PC-3 (cell line): ENCODE measurements around the gene TKTL1. TPM values are rescaled to one million over a fixed set of nuclear protein-coding genes. Genes with fewer than 3 reads are reported as not detected.

Experiments used
- ATAC-seq: fragments of 200-7000 bp; cut with Tn5 transposase; 2 replicates; pipeline ENCODE4 v1.9.1; 2020; ENCODE audit warnings: mild to moderate bottlenecking, moderate library complexity
- BruUV-seq: library from RNA; stranded (reverse); fragments of 400-500 nt; replicated peaks from 2 replicates; lab custom pipeline; 2021; lab: Mats Ljungman, UMichigan
- CTCF ChIA-PET: fragments of 300-600 bp; sonication (Branson Sonifier 250); formaldehyde crosslinking; loops from one replicate; lab custom pipeline; 2022; ENCODE audit warnings: antibody characterized with exemption; lab: Charles Lee
- POLR2A ChIA-PET: fragments of 300-600 bp; sonication (Branson Sonifier 250); formaldehyde crosslinking; loops from one replicate; lab custom pipeline; 2022; ENCODE audit warnings: antibody characterized with exemption; ENCODE audit not compliant: unreplicated experiment; lab: Charles Lee
- DNase-seq: peaks from one replicate; pipeline ENCODE4 v3.0.0-alpha.2; 2015
- H2AFZ ChIP-seq: fragments of 300-600 bp; sonication (generic); 2 replicates; pipeline ENCODE4 v1.6.0; 2016; ENCODE audit warnings: antibody characterized with exemption, low read length
- H3F3A ChIP-seq: fragments of 300-600 bp; sonication (generic); one replicate; pipeline ENCODE4 v1.6.0; 2017; ENCODE audit warnings: antibody characterized with exemption, low read length, control low read depth, mild to moderate bottlenecking; ENCODE audit not compliant: unreplicated experiment
- H3K27ac ChIP-seq: fragments of 300-600 bp; sonication (generic); 2 replicates; pipeline ENCODE4 v1.5.1; 2016; ENCODE audit warnings: mild to moderate bottlenecking, low read length
- H3K27me3 ChIP-seq: fragments of 300-600 bp; sonication (generic); 2 replicates; pipeline ENCODE4 v1.6.1; 2016; ENCODE audit warnings: low read length, mixed read lengths
- H3K36me3 ChIP-seq: fragments of 300-600 bp; sonication (generic); 2 replicates; pipeline ENCODE4 v1.6.1; 2016; ENCODE audit warnings: low read depth, mixed run types, low read length, mixed read lengths
- H3K4me1 ChIP-seq: fragments of 300-600 bp; sonication (generic); 2 replicates; pipeline ENCODE4 v1.5.1; 2016; ENCODE audit warnings: low read length; ENCODE audit not compliant: insufficient read depth
- H3K4me2 ChIP-seq: fragments of 300-600 bp; sonication (generic); 2 replicates; pipeline ENCODE4 v1.6.0; 2016; ENCODE audit warnings: low read length
- H3K4me3 ChIP-seq: fragments of 300-600 bp; sonication (generic); 2 replicates; pipeline ENCODE4 v1.5.1; 2016; ENCODE audit warnings: mild to moderate bottlenecking, low read length, mixed read lengths
- H3K79me2 ChIP-seq: fragments of 300-600 bp; sonication (generic); 2 replicates; pipeline ENCODE4 v1.6.1; 2017; ENCODE audit warnings: low read length, mixed read lengths
- H3K9ac ChIP-seq: fragments of 300-600 bp; sonication (generic); 2 replicates; pipeline ENCODE4 v1.6.0; 2016; ENCODE audit warnings: mild to moderate bottlenecking, low read length
- H3K9me2 ChIP-seq: fragments of 300-600 bp; sonication (generic); replicated peaks from 2 replicates; pipeline ENCODE4 v1.6.1; 2016; ENCODE audit warnings: mixed run types, low read length, mixed read lengths
- H3K9me3 ChIP-seq: fragments of 300-600 bp; sonication (generic); 2 replicates; pipeline ENCODE4 v1.6.1; 2016; ENCODE audit warnings: low read length, mixed read lengths
- H4K20me1 ChIP-seq: fragments of 300-600 bp; sonication (generic); 2 replicates; pipeline ENCODE4 v1.6.1; 2016; ENCODE audit warnings: low read length, mixed read lengths
- EZH2 ChIP-seq: fragments of 300-600 bp; sonication (generic); IDR thresholded peaks from one replicate; pipeline ENCODE4 v1.6.1; 2017; ENCODE audit warnings: antibody characterized with exemption, mild to moderate bottlenecking, low read length; ENCODE audit not compliant: unreplicated experiment
- EZH2phosphoT487 ChIP-seq: fragments of 300-600 bp; sonication (generic); IDR thresholded peaks from 2 replicates; pipeline ENCODE4 v1.6.1; 2018; ENCODE audit warnings: mild to moderate bottlenecking, antibody characterized with exemption, low read length, borderline replicate concordance
- intact Hi-C: fragments of 100-400 bp; cut with micrococcal nuclease; formaldehyde crosslinking; loops from 2 replicates; pipeline ENCODE4 v1.9.0; 2023
- total RNA-seq: library from RNA; depleted of rRNA; stranded (reverse); fragments of >200 nt; gene quantifications from 2 replicates; pipeline ENCODE4 v1.2.3, GENCODE V29; 2014
- TF ChIP-seq, protein P1 (sequence below): fragments of 300-600 bp; sonication (generic); conservative IDR thresholded peaks from 2 replicates; pipeline ENCODE4 v1.5.1; 2017; ENCODE audit warnings: antibody characterized with exemption, low read depth, mild to moderate bottlenecking, low read length

Gene TKTL1
- total RNA-seq, 1 experiment from 2014 or later: not detected

DNA sequence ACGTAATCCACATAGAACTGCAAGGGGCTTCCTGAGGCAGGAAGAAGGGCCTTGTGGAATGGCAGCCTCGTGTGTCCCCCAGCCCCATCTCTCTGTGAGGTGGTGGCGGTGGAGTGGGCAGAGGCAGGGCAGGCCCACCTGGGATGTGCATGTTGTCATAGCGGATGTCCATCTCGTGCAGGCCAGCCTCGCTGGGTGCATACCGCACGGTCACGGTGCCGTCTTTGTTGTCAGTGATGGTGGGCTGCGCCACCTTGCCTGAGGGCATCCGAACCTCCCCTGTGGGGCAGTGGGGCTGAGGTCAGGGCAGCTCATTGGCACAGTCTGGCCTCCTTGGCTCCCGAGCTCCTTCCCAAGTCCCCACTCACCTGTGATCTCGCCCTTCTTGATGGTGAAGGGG is 58.4 kb downstream of the TKTL1 start:
- intact Hi-C loops: no loop called here
- Histone ChIP-seq H3F3A (peaks cover 10% of the 10 kb centered on the region), H3K79me2 (0 out of 2 replicates have a peak, but pooled peaks cover 4% of the 10 kb centered on the region), H3K27ac (no peak overlapping the region), H3K27me3 (no peaks in the 10 kb centered on the region), H3K4me1 (no peaks in the 10 kb centered on the region), H3K4me2 (no peak overlapping the region), H3K9me2 (no peaks in the 10 kb centered on the region), H3K9ac (no peak overlapping the region), H4K20me1 (peaks cover 16% of the 10 kb centered on the region), H3K9me3 (no peaks in the 10 kb centered on the region), H3K4me3 (no peak overlapping the region), H3K36me3 (peaks cover 75% of the 10 kb centered on the region), H2AFZ (no peak overlapping the region)
- POLR2A ChIA-PET: no interaction called here
- TF ChIP-seq EZH2phosphoT487 (no peak), EZH2 (no peak)
- TF ChIP-seq, protein P1, sequence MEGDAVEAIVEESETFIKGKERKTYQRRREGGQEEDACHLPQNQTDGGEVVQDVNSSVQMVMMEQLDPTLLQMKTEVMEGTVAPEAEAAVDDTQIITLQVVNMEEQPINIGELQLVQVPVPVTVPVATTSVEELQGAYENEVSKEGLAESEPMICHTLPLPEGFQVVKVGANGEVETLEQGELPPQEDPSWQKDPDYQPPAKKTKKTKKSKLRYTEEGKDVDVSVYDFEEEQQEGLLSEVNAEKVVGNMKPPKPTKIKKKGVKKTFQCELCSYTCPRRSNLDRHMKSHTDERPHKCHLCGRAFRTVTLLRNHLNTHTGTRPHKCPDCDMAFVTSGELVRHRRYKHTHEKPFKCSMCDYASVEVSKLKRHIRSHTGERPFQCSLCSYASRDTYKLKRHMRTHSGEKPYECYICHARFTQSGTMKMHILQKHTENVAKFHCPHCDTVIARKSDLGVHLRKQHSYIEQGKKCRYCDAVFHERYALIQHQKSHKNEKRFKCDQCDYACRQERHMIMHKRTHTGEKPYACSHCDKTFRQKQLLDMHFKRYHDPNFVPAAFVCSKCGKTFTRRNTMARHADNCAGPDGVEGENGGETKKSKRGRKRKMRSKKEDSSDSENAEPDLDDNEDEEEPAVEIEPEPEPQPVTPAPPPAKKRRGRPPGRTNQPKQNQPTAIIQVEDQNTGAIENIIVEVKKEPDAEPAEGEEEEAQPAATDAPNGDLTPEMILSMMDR: no peak
- no TSS peak for BruUV-seq
- CTCF ChIA-PET: no interaction called here
- DNase-seq (no peak), ATAC-seq (no peak)

DNA sequence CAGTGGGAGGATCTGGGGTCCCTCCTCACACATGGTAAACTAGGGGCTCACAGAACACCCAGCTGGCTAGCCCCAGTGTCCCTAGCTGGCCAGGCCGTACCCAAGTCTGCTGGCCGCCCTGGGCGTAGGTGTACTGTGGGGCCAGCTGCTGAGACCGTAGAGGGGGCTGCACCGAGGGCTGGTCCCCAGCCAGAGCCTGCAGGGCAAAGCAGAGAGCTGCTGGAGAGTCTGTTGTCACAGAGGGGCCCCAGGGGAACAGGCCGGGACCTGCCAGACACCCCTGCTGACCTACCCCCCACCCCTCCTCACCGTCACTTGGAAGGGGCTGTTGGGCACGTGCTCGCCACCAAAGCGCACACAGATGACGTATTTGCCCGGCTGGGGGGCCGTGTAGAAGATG is 58.9 kb downstream of the TKTL1 start:
- TF ChIP-seq EZH2: no peak
- TF ChIP-seq EZH2phosphoT487: no peak
- TF ChIP-seq, protein P1: no peak
- Histone ChIP-seq H3K9me3 (no peaks in the 10 kb centered on the region), H3K9ac (no peak overlapping the region), H3K79me2 (0 out of 2 replicates have a peak, but pooled peaks cover 4% of the 10 kb centered on the region), H3K27ac (no peak overlapping the region), H3F3A (peaks cover 5% of the 10 kb centered on the region), H3K27me3 (no peaks in the 10 kb centered on the region), H3K4me3 (no peak overlapping the region), H4K20me1 (peaks cover 17% of the 10 kb centered on the region), H2AFZ (no peak overlapping the region), H3K4me2 (no peak overlapping the region), H3K36me3 (peaks cover 75% of the 10 kb centered on the region), H3K9me2 (no peaks in the 10 kb centered on the region), H3K4me1 (no peaks in the 10 kb centered on the region)
- DNase-seq (no peak), ATAC-seq (no peak)
- intact Hi-C loops: no loop called here
- no TSS peak for BruUV-seq
- ChIA-PET POLR2A (no interaction called here), CTCF (no interaction called here)

DNA sequence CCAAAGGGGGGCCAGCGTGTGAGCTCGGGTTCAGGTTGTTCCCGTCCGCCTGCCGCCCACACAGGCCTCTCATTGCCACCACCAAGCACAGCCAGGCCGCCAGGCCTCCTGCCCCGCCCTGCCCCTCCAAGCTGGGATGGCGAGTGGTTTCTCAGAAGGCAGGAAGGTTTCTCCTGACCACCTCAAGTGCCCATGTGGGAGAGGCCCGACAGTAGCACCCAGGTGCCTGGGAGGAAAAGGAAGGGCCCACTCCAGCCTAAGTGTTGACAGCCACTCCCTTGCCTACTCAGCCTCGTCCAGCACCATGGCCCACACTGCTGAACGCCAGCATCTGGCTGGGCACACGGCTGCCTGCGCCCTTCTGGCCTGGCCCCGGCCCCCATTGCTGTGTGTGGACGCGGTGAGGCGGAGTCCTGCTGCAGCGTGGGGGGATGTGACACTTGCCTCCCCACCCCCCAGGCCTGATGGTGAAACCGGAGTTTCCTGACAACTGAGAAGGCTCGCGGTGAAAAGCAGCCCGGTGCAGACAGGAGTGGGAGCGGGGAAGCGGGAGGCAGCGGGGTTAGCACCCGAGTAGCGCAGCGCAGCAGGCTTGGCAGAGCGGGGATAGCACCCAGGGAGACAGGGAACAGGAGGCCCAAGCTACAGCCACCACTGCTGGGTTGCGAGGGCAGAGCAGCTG is 59.6 kb downstream of the TKTL1 start:
- POLR2A ChIA-PET: no interaction called here
- Histone ChIP-seq H3K4me1 (no peaks in the 10 kb centered on the region), H4K20me1 (peaks cover 24% of the 10 kb centered on the region), H3K36me3 (peaks cover 74% of the 10 kb centered on the region), H3K9me2 (no peaks in the 10 kb centered on the region), H3K9ac (no peak overlapping the region), H3K79me2 (0 out of 2 replicates have a peak, but pooled peaks cover 4% of the 10 kb centered on the region), H3F3A (peaks cover under 1% of the 10 kb centered on the region), H3K27me3 (no peaks in the 10 kb centered on the region), H3K4me2 (no peak overlapping the region), H3K4me3 (no peak overlapping the region), H2AFZ (no peak overlapping the region), H3K9me3 (no peaks in the 10 kb centered on the region), H3K27ac (no peak overlapping the region)
- ATAC-seq (no peak), DNase-seq (no peak)
- no TSS peak for BruUV-seq
- intact Hi-C loops: no loop called here
- CTCF ChIA-PET: no interaction called here
- no peak for TF ChIP-seq EZH2
- no peak for TF ChIP-seq EZH2phosphoT487
- TF ChIP-seq, protein P1: no peak
